HG02678 (cell line): ENCODE results near the gene FASTK.
A peak's percentile ranks its signal among the peaks of the same experiment; 100 is the strongest.

ENCODE experiments used
- ATAC-seq: cut with Tn5 transposase; IDR thresholded peaks from one replicate; pipeline ENCODE4 v1.9.1; 2021; ENCODE audit warnings: mild to moderate bottlenecking, moderate library complexity; ENCODE audit not compliant: unreplicated experiment

Gene FASTK

DNA sequence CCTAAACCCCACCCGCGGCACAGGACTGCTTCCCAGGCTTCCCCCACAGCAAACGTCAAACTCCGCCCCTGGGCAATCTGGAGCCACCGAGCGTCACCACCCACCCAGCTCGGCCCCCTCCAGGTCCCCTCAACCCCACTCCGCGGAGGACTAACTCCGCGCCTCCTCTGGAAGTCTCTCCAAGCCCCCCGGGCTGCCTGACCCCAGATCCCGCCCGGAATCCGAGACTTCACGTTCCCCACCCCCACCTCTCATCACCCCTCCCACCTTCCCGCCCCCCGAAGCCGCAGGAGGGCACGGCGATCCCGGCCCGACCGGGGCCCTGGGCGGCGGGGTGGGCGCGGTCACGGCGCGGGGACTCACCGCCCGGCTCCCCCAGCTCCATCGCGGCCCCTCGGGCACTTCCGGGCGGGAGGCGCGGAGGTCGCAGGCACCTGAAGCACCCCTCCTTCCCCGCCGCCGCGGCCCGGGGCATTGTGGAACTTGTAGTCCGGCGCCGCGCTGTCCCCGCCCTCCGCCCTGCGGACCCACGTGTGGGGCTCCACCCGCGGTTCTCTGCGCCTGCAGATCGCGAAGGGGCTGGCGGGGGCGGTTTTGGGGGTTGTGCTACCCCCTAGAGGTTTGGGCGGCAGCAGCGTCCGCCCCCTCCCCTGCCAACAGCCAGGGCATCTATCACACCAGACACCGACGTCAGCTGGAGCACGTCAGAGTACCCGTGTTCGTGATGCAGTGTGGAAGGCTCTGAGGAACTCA is 2.6 kb upstream of the FASTK start, which contains the start of gene TMUB1:
Gene TMUB1 (minus strand): TSS at position 423 of the 753 bp plus-strand sequence. CDS start 930 bp downstream, outside the sequence.
- ATAC-seq, result peak; percentile 50

DNA sequence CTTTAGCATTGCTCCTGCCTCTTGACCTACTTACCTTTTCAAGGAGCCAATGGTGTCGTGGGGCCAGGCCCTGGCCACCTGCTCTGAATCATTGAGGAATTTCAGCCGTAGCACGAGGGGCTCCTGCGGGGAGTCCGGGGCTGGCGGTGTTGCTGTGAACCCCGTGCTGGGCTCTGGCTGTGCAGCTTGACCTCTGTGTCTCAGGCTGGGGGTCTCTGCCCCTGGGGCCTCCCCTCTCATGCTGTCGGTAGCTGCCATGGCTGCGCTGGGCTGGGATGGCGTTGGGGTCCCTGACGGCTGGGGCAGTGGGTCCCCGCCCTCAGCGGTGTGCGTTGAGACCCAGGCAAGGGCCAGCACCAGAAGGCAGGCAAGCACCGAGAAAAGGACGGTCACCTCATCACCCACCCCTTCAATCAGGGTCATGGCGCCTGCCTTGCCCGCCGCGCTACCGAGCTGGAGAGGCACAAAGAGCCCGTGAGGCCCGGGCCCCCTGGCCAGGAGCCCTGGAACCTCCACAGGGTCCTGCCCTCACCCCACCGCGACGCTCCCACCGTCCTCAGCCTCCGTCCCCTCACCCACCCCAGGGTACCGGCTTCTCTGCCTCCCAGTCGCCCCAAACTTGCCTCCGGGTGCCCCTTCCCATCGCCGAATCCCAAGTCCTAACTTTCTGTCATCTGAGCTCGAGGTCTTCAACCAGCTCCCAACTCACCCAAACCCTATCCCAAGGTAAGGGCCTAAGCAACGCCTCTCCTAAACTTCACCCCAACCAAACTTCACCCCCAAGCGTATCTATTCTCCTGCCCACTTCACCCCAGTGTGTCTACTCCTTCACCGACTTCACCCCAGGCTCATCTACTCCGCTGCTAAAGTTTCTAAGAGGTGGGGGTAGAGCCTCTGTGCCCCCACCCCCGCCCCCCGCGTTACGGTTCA is 1.8 kb upstream of the FASTK start:
- ATAC-seq, result no peak

DNA sequence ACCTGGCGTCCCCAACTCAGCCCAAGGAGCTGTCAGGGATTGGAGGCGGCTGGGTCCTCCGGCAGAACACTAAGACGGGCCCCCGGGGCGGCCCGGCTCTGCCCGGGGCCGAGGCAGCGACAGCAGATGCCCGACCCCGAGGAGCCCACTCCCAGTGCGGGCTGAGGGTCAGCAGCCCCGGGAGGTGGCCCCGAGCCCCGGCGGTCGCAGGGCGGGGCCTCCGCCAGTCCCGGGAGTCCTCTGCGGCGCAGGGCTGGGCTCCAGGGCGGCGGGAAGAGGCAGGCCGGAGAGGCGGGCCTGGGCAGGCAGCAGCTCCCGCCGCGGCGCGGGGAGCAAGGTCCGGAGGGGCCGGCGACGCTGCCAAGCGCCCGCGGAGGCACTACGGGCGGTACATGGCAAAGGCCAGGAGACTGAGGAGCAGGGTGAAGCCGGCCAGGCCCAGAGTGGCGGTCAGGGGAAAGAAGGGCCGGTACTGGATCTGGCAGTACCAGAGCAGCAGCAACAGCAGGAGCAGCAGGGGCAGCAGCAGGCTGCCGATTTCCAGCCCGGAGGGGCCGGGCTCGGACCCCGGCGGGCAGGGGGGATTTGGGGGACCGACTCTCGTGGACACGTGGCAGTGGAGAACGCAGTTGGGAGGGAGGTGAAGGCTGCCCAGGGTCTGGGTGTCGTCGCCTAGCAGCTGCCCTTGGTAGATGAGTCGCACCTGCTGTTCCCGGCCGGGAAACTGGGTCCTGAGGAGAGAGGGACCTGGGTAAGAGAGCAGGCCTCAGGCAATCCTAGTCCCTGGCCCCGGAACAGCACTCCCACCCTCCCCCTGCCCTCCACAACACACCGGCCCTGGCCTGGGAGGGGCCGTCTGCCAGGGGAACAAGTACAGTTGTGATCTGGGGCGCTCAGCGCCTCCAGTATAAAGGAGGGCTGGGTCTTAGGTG is 827 bp upstream of the FASTK start:
- ATAC-seq, result no peak

DNA sequence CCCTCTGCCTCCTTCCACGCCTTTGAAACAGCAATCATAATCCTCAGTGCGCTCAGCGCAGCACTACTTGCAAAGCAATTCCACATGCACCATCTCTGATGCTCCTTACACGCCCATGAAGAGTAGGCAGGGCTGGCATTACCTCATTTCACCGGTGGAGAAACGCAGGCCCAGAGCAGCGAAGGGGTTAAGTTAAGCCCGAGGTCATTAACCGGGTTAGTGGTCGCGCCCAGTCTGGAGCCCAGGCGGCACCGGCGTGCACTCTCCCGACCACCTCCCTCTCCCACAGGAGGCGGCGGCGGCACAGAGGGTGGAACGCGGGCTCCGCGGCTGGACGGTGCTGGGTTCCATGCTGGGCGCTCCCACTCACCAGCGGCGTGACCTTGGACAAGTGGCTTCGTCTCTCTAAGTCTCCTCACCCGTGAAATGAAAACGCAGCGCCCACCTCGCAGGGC is 515 bp downstream of the FASTK start:
- ATAC-seq, result peak; percentile 0

DNA sequence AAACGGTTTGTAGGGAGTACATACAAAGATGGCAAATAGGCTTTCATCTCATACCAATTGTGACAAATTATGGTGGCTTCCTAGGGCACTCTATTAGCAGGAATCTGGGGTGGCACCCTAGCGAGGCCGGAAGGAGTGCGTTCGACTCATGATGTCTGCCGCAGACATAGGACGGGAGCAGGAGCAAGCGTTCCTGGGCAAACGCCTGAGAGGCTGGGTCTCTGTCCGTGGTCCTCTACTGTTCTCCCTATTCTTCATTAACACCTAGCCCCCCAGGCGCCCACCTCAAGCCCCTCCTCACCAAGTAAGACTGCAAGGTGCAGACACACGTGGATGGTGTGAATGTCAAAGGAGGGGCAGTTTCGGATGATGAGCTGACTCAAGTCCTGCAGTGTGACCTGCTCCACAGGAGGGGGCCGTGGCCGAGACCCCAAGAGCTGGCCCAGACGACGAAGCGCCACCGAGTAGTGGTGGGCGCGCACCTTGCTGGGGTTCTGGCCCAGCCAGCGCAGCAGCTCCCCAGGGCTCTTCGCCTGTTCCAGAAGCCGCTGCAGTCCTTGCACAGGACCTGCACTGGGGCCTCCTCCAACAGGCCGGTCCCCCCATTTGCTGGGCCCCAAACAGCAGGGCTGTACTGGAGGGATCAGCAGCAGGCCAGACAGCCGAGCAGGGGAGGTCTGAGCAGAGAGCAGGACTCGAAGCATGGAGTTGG is 1.3 kb downstream of the FASTK start:
- ATAC-seq, result no peak

DNA sequence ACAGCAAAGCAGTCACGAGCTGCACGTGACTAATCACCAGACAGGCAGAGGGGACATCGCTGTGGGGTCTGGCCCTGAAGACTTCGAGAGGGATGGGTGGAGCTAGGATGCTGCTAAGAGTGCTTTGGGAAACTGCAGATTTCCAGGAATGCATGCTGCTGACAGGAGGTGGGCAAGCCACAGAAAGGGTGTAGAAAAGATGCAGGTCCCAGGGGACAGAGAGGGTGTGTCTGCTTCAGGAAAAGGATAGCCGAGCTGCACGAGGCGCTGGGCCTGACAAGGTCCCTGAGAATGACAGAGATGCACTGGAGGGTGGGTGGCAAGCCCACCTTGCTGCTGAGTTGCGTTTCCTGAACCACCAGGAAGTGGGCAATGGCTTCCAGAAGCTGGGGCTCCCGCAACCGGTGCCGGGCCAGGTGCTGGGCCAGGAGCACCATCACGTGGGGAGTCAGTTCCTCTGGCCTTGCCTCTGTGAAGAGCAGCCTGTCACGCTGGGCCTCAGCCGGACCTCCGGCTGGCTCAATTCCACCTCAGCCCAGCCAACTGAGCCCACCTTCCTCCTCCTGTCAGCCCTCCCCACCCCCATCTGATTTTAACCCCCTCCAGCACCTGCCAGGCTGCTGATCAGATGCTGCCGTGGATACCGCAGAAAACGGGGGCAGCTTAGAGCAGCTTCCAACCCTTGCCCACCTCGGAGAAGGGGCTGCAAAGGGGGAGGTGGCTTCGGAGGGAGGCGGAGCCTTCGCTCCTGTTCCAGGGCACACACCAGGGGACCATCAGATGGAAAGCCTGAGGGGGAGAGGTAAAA is 2.2 kb downstream of the FASTK start:
- no peak for ATAC-seq

DNA sequence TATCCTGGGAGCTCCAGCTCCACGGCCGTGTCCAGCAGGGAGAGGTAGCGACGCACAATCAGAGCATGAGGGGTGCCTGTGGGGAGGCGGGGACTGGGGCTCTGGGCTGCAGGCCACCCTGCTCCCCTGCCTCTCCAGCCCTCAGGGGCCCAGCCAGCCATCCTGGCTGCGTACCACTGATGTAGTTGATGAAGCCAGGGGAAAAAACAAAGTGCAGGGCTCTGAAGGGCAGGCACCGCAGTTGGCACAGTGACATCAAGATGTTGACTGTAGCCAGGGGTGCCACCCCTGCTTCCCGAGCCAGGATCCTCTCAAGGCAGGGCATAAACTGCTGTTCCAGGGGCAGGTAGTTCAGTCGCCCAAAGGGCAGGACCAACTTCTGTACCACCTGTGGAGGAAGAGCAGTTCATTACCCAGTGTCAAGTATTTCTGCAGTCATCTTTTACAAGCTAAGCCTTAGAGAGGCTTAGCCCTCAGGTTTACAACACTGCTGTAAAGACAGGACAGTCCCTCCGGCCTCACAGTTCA is 2.8 kb downstream of the FASTK start:
- ATAC-seq, result no peak

DNA sequence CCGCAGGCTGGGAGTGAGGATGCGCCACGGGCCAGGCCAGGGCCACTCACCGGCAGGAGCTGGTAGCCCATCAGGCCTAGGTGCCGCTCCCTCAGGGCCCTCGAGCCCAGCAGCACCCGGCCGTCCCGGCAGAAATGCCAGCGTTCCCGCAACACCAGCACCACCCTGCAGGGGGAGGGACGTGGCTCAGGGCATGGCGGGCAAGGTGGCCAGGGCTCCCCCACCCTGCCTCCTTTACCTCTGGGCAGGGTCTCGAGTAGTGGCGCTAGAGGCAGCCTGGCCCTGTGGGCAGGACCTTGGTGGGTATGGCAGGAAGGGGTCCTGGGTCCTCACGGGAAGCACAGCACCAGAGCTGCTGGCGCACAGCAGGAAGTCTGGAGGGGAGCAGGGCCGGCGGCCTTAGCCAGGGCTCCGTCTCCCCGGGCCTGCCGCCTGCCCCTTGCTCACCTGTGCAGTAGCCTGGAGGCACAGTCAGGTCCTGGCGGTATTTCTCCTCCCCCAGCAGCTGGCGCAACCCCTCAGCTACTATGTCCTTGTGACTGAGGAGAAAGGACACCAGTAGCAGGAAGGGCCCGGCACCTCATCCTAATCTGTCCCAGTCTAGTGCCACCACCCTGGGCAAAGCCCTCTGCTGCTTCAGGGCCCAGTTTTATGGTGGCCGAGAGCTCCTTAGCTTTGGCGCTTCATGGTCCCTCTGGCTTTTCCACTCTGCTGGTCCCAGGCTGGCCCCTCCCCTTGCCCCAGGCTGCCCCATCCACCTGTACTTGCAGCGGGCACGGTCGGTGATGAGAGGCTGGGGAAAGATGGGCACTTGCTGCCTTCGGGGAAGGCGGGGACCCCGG is 3.5 kb downstream of the FASTK start:
- ATAC-seq, result no peak

DNA sequence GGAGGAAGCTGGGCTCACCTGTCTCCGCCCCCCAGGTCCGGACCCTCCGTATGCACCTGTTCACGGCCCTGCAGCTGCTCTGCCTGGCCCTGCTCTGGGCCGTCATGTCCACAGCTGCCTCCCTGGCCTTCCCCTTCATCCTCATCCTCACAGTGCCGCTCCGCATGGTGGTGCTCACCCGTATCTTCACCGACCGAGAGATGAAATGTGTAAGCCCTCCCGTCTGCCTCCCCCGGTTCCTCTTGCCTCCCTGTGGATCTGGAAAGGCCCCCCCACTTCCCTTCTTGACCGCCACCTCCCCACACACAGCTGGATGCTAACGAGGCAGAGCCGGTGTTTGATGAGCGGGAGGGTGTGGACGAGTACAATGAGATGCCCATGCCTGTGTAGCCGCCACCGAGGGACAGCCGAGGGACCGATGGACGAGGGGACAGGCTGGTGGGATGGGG is 4.6 kb downstream of the FASTK start:
- ATAC-seq, result no peak

DNA sequence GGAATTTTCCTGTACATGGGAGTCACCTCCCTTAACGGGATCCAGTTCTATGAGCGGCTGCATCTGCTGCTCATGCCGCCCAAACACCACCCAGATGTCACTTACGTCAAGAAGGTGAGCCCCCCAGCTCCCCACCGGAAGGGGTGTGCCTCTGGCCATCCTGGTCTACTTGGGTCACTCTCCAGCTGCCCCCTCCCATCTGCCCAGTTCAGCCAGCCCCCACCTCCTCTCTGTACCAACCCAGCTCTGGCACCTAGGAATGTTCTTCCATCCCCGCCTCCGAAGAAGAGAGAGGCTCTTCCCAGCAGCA is 5.0 kb downstream of the FASTK start:
- no peak for ATAC-seq

DNA sequence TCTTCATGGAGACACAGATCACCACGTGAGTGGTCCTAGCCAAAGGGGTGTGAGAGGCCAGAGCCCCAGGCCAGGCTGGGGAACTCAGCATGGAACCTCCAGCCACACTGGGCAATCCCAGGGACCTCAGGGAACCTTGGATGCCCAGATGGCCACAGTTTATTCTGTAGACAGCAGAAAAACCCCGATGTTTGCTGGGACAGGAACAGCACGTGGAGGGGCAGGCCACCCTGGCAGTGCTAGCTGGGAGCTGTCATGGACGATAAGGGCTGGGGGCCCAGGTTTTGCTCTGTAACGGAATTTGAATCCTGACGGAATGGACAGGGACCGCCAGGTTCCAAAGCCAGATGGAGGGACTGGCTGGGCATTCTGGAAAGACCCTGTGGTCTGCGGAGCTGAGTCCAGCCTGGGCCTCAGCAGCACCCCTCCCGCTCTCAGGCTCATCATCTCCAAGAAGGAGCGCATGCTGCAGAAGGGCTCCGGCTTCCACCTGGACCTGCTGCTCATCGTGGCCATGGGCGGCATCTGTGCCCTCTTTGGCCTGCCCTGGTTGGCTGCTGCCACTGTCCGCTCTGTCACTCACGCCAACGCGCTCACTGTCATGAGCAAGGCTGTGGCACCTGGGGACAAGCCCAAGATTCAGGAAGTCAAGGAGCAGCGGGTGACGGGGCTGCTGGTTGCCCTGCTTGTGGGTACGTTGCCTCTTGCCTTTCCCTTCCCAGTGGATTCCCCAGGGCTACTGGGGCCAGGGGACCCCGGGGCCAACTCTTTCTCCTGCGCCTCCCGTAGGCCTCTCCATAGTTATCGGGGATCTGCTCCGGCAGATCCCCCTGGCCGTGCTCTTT is 5.6 kb downstream of the FASTK start:
- ATAC-seq, result no peak

DNA sequence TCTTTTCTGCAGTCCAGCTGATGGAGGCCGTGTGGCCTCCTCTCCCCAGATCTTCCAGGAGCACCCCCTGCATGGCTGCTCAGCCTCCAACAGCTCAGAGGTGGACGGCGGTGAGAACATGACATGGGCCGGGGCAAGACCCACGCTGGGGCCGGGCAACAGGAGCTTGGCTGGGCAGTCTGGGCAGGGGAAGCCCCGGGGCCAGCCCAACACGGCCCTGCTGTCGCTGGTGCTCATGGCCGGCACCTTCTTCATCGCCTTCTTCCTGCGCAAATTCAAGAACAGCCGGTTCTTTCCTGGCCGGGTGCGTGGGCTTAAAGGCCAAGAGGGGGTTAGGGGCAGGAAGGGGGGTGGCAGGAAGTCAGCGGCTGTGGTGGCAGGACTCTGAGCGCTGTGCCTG is 6.6 kb downstream of the FASTK start:
- ATAC-seq, result no peak

DNA sequence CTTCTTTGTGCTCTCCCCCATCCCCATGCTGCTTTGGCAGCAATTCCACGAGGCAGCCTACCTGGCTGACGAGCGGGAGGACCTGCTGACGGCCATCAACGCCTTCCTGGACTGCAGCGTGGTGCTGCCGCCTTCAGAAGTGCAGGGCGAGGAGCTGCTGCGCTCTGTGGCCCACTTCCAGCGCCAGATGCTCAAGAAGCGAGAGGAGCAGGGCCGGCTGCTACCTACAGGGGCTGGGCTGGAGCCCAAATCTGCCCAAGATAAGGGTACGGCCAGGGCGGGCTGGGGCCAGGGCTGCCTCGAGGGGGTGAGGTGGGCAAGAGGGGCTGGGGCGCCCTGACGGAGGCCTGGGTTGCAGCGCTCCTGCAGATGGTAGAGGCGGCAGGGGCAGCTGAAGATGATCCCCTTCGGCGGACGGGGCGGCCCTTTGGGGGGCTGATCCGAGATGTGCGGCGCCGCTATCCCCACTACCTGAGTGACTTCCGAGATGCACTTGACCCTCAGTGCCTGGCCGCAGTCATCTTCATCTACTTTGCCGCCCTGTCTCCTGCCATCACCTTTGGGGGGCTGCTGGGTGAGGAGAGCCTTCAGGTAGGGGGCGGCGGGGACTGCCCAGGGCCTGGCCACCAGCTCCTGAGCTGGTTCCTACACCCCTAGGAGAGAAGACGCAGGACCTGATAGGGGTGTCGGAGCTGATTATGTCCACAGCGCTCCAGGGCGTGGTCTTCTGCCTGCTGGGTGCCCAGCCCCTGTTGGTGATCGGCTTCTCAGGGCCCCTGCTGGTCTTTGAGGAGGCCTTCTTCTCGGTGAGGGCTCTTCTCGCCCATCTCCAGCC is 9.4 kb downstream of the FASTK start:
- no peak for ATAC-seq

DNA sequence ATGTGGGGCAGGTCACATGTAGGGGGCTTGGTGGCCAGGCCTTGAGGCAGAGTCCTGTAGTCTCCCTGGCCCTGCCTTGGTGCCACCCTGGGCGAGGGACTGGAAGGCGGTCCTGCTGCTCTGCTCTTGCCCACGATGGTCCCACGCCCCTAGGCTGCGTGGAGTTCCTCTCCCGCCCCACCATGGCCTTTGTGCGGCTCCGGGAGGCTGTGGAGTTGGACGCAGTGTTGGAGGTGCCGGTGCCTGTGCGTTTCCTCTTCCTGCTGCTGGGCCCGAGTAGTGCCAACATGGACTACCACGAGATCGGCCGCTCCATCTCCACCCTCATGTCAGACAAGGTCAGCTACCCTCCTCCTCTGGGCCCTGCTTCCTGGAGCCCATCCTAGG is 10.0 kb downstream of the FASTK start:
- ATAC-seq, result no peak

DNA sequence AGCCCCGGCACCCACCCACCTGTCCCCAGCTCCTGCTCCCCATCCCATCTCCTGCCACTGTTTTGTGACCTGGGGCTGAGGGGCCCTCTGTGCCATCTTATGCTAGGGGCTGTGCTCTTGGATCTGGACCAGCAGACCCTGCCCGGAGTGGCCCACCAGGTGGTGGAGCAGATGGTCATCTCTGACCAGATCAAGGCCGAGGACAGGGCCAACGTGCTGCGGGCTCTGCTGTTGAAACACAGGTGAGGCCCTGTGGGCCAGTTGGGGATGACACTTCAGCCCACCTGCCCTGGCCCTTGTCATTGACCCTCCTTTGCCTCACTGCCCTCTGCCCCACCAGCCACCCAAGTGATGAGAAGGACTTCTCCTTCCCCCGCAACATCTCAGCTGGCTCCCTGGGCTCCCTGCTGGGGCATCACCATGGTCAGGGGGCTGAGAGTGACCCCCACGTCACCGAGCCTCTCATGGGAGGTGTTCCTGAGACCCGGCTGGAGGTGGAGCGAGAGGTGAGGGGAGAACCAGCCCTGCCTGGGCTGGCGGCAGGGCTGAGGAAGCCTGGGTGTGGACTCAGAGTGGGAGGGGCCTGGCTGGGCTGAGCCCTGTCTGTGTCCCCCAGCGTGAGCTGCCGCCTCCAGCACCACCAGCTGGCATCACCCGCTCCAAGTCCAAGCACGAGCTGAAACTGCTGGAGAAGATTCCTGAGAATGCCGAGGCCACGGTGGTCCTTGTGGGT is 10.6 kb downstream of the FASTK start:
- ATAC-seq, result no peak
